HT-29 (cell line): ENCODE results near the gene WDR72. TPM values are rescaled to one million over a fixed set of nuclear protein-coding genes. Genes with fewer than 3 reads are reported as not detected.
"Not testable (repeated sequence)": the region's sequence is repeated elsewhere in the genome, so short reads cannot be mapped to it uniquely, and the experiment has no call there.

Experiments used
- DNase-seq: peaks from one replicate; pipeline ENCODE4 v3.0.0-alpha.2; 2015; ENCODE audit warnings: low spot score
- total RNA-seq: library from RNA; depleted of rRNA; stranded (reverse); fragments of >200 nt; shearing (Covaris generic); gene quantifications from 2 replicates; pipeline ENCODE4 v1.2.3, GENCODE V29; 2014

Gene WDR72
- total RNA-seq, 1 experiment from 2014 or later = 1.0 TPM

DNA sequence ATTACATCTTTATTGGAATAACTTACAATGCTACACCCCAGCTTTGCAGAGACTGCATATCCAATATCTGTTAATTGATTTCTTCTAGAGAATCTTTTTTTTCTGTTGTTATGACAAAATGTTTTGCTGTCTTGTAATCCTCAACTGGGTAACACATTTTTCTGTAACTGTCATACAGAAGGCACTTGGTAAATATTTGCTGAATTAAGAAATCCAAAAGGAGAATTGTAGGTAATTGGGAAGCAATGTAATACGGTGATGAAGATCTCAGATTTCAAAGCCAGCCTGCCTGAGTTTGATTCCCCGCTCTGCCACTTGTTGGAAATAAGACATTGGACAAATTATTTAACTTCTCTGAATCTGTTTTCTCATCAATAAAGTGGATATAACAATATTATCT, 169.1 kb downstream of the WDR72 start:
- DNase-seq = no peak

DNA sequence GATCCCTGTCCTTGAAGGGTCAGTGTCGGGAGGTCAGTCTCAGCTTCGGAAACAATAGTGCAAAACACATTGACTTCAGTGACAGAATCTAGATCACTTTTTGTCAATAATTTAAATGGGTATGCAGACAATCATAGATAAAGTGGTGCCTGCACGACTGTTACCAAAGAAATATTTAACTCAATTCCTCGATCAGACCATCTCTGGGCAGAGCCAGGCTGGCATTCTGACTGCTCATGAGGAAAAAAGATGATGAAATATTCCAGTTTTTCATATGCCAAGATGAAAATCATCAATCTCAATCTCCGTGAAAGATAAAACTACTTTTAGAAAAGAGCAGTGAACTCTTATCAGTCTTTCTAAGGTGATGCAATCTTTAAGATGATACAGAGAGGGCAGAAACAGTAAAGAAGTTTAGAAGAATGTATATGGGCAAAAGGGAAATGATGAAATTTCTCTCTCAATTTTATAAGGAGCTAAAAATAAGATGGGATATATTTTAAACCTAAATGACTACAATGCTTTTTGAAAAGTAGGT, 169.9 kb downstream of the WDR72 start:
- DNase-seq = no peak

DNA sequence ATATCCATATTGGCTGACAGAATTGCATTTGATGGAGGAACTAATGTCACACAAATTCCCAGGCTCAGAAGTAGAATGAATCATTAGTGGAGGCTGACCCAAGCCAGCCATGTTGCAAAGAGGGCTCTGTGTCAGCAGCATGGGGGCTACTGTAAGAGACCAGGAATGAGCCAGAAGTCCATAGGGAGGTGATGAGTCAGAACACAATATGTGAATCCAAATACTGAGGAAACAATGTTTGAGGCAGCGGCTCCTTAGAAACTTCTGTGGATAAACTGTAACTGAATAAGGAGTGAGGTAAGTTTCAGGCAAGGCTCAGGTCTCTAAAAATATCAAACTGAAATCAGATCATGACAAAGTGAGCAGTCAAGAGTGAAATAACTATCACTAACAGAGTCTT, 170.7 kb downstream of the WDR72 start:
- no peak for DNase-seq

DNA sequence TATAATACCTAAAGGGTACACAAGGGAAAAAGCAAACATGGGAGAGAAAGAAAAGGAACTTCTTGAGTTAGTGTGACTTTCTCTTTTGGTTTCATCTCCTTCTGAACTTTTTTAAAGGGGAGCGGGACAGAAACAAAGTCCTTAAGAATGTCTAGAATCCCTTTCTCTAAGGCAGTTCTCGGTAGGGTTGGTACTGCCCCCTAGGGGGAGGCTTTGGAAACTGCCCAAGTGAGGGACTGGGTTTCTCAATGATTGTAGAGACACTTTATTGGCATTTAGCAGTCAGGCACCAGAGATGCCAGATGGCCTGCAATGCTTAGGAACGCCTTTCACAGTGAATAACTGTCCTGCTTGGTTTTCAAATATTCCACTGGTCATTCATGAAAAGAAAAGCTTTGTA, 172.7 kb downstream of the WDR72 start:
- peak; percentile 93 for DNase-seq

DNA sequence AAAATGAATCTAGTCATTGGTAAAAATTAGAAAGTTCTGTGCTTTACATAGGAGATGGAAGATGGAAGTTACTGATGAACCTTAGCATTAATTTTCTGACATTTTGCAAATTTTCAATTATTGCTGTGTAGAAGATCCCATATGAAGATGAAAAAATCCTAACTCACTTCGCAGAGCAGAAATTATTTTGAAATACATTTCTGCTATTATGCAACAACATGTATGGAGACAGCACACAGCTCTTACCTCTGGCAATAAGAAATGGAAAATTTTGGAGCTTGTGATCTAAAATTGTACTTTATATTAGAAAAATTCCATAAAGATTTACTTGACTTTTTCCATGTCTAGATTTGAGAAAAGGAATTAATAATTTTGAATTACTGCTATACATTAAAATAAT, 177.9 kb downstream of the WDR72 start:
- no peak for DNase-seq

DNA sequence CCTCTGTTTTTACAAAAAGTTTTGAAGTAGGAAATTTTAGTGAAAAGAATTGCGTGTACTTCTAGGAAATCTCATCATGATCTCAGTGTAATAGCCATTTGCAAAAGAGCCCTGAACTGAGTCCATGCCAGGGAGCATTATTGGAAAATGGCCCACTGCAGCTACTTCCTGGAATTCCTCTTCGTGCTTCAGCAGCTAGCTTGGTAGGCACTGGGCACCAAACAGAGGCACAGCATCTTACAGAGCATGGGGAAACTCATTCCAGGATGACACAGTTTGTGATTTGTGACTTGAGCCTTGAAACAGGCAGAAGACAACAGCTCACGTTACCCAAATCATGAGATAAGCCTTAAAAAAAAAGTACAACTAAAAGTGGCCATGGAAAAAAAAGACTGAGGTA, 179.1 kb downstream of the WDR72 start:
- DNase-seq = no peak

DNA sequence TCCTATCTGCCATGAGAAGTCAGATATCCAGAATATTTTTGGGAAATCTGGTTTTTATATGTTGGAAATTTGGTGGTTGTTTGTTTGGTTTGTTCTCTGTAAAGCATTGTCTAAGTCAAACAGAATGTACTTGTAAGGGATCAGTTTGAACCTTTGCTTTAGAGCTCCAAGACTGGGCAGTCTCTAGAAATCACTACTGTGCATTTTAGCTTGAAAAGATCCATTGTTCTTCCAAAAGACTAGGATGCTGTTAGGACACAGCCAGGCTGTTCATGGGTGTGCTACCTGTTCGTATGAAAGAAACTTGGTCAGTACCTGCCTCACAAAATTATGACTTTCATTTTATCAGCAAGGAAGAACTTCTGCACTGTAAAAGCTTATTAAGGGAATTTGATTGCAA, 182.6 kb downstream of the WDR72 start:
- no peak for DNase-seq

DNA sequence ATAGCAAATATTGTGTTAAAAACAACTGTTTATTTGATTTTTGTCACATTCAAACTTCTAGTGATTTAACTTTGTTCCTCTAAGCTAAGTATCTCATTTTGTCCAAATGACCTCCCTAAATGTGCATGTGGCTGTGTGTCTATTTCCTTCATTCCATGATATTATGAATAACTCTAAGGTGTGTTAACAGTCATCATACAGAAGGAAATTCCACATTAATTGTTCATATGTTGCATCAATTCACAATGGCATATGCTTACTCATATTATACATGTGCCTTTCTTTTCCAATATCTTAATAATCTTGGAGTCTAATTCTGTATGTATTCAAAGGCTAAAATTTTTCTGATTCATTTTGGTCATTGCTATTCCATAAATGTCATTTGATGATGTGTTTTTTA, 186.4 kb downstream of the WDR72 start:
- no peak for DNase-seq

DNA sequence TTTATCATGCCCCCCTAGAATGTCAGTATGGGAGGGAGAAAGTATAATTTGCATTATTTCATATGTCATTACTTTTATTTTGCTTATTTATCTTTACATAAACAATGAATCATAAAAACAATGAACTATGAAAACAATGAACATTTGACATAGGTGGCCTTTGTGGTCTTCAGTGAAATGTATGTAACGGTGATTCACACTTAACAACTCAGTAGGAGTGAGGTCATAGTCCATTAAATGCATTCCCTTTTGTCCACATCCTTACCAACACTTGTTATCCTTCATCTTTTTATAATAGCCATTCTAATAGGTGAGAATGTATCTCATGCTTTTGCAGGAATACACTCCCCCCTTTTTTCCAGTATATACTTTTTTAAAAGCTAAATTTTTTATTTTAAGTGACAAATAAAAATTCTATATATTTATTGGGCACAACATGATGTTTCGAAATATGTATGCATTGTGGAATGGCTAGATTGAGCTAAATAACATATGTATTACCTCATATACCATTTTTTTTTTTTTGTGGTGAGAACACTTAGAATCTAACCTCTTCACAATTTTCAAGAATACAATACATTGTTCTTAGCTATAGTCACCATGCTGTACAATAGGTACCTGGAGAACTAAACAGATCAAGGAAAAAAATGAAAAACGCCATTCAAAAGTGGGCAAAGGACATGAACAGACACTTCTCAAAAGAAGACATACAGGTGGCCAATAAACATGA, 189.5 kb downstream of the WDR72 start:
- DNase-seq = no peak

DNA sequence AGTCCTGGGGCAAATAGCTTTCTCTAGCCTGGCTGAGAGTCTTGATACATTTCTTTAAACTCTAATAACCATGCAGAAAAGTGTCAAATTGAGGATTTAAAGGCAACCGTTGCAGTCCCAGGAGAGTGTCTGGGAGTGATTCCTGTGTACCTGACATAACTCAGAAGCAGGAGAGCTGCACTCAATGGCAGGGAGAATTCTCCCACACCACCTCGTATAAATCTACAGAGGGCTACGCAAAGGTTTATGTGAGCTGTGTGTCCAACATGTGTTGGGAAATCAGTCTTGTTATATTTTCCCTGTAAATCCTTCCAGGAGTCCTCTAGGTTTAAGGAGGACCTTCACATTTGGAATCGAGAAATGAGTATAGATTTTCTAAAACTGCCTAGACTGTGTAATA, 192.6 kb downstream of the WDR72 start:
- no peak for DNase-seq

DNA sequence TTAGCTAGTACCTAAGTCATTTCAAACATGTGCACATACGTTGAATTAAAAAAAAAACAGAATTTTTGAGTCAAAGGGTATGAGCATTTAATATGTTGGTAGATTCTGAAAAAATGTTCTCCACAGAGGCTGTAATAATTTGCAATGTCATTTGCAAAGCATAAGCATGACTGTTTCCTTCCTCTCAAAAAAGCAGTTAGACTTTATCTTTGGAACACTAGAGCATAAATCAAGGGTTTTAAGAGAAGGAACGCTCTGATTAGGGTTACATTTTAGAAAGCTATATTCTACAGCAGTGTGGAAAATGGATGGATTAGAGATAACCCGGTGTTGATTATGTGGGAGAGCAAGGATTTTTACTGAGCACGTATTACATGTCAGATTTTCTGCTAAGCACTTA, 193.7 kb downstream of the WDR72 start:
- DNase-seq = no peak

DNA sequence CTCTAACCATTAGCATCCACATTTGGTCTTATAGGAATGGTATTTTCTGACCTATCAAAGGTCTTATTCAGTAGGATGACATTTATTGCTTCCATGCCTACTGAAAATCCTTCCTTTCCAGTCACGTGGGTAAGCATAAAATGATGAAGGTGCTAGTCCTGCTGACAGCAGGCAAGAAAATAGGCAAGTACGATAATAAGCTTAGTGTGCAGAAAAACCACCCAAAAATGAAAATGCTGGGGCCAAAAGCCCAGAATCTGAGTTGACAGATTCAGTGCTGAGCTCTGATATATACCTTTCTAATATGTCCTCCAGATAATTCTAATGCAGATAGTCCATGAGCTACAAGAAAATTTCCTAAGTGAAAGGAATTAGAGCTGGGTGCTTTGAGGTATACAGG, 194.8 kb downstream of the WDR72 start:
- no peak for DNase-seq

DNA sequence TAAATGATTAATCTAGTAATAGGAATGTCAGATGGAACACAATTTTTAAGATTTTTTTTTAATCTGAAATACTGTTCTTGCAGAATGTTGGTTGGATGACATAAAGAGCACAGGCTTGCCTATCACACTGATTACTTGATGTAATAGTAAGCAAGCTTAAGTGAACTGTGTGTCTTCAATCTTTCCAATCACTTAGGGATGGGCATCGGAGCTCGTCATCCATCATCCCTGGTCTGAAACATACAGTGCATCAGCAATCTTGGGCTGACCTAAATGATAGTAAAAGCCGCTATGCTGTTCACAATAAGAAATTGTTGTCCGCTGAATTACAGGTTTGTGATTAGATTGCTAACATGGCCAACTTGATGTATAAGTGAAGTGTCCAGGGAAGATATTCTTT, 195.8 kb downstream of the WDR72 start:
- DNase-seq = no peak

DNA sequence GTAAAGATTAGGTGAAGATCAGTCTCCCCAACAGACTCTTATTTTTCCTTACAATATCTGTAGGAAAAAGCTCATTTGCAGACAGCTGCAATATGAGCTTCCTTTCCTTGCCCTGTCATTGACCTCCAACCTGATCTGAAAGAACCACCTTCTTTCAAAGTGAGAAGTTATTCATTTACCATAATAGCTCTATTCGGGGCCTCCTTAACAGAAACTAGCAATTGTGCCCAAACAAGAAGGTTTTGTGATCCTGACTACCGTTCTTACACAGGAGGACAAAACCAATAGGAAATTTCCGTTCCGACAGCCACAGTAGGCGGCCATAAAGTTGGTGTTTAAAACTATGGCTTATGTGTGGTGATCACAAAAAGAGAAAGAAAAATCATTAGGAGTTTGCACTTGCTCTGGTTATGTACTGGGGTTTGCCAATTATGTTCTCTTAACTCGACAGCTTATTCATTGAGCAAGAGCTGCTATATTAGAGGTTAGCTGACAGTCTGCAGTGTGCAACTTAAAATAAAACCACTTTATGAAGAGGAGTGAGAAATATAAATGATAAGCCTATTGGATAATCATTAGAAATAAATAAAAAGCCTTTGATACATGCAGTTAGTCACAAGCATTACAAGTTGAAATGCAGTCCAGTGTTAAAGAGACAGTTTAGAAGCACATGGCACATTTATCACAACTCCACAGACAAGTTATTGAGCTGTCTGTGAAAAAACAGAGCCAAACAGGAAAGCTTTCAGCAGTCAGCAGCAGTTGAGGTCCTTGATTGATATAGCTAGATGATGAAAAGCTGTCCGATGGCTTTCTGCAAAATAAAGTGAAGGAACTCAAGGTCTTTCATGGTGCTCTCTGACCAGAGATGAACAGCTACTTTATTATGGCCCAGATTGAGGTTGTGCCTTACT, 199.8 kb downstream of the WDR72 start:
- DNase-seq = peak; percentile 81

DNA sequence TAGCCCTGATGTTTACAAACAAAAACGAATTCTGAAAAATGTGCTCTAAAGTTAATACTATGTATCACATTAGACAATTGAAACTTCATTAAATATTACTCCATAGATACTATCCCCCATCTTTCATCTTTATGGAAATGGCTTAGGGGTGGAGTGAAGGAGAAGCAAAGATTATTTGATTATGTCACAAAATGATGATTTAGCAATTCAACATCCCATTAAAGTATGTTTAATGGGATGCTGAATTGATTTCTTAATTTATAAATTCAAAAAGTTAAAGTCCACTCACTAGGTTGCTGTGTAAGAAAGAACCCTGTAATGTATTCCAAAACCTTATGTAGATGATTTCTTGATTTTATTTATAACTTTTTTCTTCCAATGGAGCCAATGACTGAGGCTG, 201.1 kb downstream of the WDR72 start:
- no peak for DNase-seq

DNA sequence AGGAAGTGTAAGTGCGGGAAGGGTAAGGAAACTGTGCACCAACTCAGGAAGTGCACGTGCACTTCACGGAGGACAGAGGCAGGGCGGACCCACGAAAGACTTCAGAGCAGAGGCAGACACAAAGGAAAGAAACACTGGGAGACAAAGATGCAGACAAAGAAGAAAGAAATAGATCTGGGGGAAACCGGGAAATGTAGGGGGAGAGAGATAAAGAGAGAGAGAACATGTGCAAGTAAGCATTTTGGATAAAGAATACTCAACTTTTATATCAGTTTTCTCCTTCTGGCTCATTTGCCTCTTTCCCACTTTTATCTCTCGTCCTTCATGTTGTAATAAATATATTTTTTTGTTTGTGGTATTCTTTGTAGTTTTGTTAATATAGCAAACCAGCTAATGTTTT, 204.2 kb downstream of the WDR72 start:
- DNase-seq = no peak

DNA sequence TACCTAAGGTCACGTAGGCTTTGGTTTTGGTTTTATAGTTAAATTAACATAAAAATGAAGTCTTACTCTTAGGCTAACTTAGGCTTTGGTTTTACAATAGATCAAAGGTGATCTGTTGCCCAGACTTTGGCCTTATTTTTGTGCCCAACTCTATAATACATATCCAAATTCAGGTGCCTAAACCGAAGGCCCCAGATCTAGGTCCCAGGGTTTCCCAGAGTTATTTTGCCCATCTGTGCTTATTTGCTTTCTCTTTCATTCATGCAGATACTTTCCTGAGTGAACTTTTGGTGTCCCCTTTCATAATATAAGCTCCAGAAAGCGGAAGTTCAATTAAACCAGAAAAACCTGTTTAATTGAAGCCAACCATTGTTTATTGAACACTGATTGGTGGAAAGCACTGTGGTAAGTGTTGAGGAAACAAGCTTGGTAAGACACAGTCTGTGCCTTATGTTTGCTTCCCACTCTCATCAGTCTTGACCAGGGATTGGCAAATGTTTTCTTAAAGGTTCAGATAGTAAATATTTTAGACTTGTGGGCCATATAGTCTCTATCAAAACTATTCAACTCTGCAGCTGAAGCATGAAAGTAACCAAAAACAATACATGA, 209.7 kb downstream of the WDR72 start:
- peak; percentile 95 for DNase-seq

DNA sequence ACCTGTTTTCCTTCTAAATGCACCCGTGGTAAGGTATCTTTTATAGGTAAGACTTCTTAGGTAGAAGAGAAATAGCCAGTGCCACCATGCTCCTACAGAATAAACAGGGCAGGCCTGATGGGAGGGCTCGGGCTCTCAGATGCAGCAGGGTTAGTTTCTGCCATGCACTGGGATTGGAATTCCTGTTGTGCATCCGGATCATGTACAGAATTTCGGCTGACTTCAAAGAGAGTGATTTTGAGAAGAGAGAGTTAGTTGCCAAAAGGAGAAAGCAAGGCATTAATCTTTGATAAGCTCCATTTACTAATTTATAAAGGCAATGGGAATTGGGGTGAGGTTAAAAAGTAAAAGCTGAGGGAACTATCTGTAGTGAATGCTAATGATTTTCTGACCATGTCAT, 211.2 kb downstream of the WDR72 start:
- DNase-seq = no peak

DNA sequence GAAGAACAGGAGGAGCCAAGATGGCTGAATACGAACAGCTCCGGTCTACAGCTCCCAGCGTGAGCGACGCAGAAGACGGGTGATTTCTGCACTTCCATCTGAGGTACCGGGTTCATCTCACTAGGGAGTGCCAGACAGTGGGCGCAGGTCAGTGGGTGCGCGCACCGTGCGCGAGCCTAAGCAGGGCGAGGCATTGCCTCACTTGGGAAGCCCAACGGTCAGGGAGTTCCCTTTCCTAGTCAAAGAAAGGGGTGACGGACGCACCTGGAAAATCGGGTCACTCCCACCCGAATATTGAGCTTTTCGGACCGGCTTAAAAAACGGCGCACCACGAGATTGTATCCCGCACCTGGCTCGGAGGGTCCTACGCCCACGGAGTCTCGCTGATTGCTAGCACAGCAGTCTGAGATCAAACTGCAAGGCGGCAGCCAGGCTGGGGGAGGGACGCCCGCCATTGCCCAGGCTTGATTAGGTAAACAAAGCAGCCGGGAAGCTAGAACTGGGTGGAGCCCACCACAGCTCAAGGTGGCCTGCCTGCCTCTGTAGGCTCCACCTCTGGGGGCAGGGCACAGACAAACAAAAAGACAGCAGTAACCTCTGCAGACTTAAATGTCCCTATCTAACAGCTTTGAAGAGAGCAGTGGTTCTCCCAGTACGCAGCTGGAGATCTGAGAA, 218.7 kb downstream of the WDR72 start:
- DNase-seq = not testable (repeated sequence)

DNA sequence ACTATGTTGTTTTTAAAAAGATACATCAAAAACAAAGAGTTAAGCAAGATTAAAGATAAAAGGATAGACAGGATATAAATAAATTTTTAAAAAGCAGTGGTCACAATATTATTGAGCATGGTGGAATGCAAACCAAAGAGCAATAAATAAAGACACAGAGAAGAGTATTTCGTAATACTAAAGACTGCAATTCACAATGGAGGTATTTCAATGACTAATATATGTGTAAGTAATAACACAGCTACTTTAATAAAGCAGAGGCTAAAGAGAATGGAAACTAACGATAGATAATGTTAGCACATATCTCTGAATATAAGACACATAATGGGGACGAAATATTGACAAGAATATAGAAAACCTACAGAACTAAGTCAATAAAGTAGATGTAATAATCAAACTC, 219.6 kb downstream of the WDR72 start:
- DNase-seq = peak; percentile 35

DNA sequence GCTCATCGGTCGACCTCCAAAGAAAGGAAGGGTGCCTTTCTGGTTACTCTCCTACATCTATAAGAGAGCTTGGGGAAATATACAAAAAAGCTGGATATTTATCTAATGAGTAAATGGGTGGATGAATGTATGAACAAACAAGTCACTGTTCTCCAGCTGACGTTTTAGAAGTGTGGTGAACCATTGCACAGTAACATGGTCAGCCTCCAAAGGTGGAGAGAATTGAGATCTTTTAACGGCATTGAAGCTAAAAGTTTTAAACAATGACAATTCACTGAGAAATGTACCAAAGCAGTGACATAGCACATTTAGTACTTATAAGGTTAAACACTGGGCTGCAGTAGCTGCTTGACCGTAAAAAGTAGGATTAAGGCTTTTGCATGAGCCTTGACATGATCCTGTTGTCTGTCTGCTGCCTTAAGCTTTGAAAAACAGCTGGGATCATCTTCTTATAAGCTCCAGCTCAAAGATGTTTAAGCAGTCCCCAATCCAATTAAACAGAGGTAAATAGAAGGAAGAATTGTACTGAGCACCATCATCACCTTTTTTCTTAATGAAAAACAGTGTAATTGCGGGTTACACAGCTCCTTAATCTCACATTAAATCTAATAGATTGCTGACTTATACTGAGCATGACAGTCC, 222.9 kb downstream of the WDR72 start:
- DNase-seq = peak; percentile 71
